ENCODE results near the gene NCK2.

DNA sequence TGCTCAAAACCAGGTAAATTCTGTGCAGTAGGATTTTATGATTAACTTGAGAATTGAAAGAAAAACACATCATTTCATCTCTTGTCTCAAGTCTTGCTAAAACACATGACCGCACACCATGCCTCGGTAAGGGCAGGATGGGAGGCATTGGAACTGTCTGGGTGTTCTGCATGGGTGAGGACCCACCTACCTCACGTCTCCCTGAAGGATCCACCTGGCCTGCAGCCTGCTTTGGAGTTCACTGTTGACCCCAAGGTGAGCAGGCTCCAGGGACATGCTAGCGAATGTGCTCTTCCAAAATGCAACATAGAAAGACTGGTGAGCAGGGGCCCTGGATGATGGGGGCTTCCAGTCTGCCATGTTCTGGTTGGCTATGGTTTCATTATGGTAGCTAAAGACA lies 131.5 kb downstream of the NCK2 start:
- TF ChIP-seq CTCF (IDR thresholded peaks at IDR 0.05) (no peak), POLR2A (IDR thresholded peaks at IDR 0.05) (no peak)
